Measurements from ENCODE around the gene ZNF543.
A peak's percentile ranks its signal among the peaks of the same experiment; 100 is the strongest.
"Not testable (repeated sequence)": the region's sequence is repeated elsewhere in the genome, so short reads cannot be mapped to it uniquely, and the experiment has no call there.

Gene ZNF543

DNA sequence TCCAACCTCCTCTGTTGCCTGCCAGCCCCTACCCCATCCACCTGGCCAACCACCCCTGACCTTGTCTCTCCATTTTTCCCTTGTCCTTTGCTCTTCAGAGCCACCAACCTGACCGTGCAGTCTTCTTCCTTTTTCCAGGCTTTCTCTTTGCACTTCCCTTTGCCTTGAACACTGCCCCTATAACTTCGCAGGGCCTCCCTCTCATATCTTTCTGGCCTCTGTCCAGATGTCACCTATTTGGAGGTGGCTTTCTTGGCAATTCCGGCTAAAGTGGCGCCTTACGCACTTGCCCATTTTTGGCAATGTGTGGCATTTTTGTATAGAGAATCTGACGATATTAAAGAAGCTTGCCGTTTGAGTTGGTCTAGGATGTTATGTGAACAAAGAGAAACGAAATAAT is 844 bp downstream of the ZNF543 start:
- no peak for DNase-seq (ENCODE audit: low spot score)

GRCh38 chr19:57321751-57322150 is 1.5 kb downstream of the ZNF543 start:
- DNase-seq (ENCODE audit: low spot score), result no peak

DNA sequence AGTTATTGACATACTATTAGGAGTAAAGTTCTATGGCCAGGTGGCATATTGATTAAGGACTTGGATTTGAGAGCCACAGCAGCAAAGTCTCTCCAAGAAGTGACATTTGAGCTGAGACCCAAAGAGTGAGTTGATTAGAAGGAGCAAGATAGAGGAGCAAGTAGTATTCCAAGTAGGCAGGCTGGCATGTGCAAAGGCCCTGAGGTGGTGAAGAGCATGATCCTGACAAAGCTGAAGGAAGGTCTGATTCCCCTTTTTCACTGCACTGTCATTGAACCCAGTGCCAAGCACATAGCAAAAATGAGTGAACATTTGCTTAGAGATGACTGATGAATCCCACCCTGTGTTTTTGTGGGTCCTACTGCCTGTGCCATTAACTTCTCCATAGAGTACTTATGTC is 4.7 kb downstream of the ZNF543 start:
- DNase-seq (ENCODE audit: low spot score), result no peak

DNA sequence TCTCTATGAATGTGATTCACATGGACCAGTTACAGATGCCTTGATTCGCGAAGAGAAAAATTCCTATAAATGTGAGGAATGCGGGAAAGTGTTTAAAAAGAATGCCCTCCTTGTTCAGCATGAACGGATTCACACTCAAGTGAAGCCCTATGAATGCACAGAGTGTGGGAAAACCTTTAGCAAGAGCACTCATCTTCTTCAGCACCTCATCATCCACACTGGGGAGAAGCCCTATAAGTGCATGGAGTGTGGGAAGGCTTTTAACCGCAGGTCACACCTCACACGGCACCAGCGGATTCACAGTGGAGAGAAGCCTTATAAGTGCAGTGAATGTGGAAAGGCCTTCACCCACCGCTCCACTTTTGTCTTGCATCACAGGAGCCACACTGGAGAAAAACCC is 7.7 kb downstream of the ZNF543 start:
- no peak for DNase-seq (ENCODE audit: low spot score)

- no peak for DNase-seq (ENCODE audit: low spot score)
Observed at GRCh38 chr19:57334191-57334590, 13.9 kb downstream of the ZNF543 start.

GRCh38 chr19:57338877-57339276 is 18.6 kb downstream of the ZNF543 start:
- no peak for DNase-seq (ENCODE audit: low spot score)

- DNase-seq (ENCODE audit: low spot score), result no peak
Observed at GRCh38 chr19:57342582-57342981, 22.3 kb downstream of the ZNF543 start.

DNA sequence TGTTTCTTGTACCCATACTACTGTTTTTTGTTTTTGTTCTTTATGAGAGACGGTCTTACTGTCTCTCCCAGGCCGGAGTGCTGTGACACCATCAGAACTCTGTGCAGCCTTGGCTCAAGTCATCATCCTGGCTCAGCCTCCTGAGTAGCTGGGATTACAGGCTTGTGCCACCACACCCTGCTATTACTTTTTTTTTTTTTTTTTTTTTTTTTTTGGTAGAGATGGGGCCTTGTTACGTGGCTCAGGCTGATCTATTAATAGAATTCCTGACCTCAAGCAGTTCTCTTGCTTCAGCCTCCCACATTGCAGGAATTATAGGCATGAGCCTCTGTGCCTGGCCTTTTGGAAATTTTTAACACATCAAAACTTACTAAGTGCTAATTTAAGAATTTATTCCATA is 27.9 kb downstream of the ZNF543 start:
- no peak for DNase-seq (ENCODE audit: low spot score)

- DNase-seq (ENCODE audit: low spot score), result peak; percentile 97
Observed at GRCh38 chr19:57350877-57351805, 30.9 kb downstream of the ZNF543 start, which contains the start of gene ZNF304. Gene ZNF304 (plus strand): TSS chr19:57351271. CDS start chr19:57351665, 394 bp downstream.

- no peak for DNase-seq (ENCODE audit: low spot score)
Observed at GRCh38 chr19:57351867-57352266, 31.6 kb downstream of the ZNF543 start.

DNA sequence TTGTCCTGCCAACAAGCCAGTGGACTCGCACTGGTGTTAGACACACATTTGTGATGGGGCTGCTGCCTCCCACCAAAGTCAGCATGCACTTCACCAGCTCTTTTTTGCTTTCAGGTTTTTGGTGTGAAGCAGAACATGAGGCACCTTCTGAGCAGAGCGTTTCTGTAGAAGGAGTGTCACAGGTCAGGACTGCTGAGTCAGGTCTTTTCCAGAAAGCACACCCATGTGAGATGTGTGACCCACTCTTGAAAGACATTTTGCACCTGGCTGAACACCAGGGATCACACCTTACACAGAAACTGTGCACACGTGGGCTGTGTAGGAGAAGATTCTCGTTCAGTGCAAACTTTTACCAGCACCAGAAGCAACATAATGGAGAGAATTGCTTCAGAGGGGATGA is 35.6 kb downstream of the ZNF543 start:
- DNase-seq (ENCODE audit: low spot score), result no peak

GRCh38 chr19:57357406-57357805 is 37.1 kb downstream of the ZNF543 start:
- no peak for DNase-seq (ENCODE audit: low spot score)

GRCh38 chr19:57359300-57359699 is 39.0 kb downstream of the ZNF543 start:
- no peak for DNase-seq (ENCODE audit: low spot score)

- no peak for DNase-seq (ENCODE audit: low spot score)
Observed at GRCh38 chr19:57362419-57362818, 42.1 kb downstream of the ZNF543 start.

GRCh38 chr19:57362997-57363687 is 42.9 kb downstream of the ZNF543 start, which contains the start of the genes TRAPPC2B and ZNF547:
Gene TRAPPC2B (plus strand): TSS chr19:57363551. CDS start chr19:57364834, 1,283 bp downstream.
Gene ZNF547 (plus strand): TSS chr19:57363551. CDS start chr19:57368556, 5,005 bp downstream.
- DNase-seq (ENCODE audit: low spot score), result peak; percentile 99

- no peak for DNase-seq (ENCODE audit: low spot score)
Observed at GRCh38 chr19:57363688-57364181, 43.5 kb downstream of the ZNF543 start.

- no peak for DNase-seq (ENCODE audit: low spot score)
Observed at GRCh38 chr19:57366776-57367175, 46.5 kb downstream of the ZNF543 start.

DNA sequence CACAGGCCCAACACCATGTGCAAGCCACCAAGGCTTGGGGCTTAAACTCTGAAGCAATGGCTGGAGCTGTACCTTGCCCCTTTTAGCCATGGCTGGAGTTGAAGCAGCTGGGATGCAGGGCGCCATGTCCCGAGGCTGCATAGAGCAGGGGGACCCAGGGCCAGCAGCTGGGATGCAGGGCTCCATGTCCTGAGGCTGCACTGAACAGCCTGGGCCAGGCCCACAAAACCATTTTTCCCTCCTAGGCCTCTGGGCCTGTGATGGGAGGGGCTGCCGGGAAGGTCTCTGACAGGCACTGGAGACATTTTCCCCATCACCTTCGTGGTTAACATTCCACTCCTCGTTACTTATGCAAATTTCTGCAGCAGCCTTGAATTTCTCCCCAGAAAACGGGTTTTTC is 53.9 kb downstream of the ZNF543 start:
- no peak for DNase-seq (ENCODE audit: low spot score)

- not testable (repeated sequence) for DNase-seq (ENCODE audit: low spot score)
Observed at GRCh38 chr19:57374647-57375046, 54.4 kb downstream of the ZNF543 start.

DNA sequence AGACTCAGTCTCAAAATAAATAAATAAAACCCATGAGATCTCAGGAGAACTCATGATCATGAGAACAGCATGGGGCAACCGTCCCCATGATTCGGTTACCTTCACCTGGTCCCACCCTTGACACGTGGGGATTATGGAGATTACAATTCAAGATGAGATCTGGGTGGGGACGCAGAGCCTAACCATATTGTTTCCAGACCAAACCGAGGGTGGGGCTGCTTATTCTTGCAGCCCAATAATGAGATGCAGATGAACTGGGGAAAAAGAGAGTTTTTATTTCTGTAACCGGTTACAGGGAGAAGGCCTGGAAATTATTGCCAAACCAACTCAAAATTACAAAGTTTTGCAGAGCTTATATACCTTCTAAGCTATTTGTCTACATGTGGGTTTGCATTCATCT is 55.9 kb downstream of the ZNF543 start:
- DNase-seq (ENCODE audit: low spot score), result no peak

- no peak for DNase-seq (ENCODE audit: low spot score)
Observed at GRCh38 chr19:57377498-57378146, 57.4 kb downstream of the ZNF543 start.
